Measurements from ENCODE around the gene CA11. TPM values are rescaled to one million over a fixed set of nuclear protein-coding genes. Genes with fewer than 3 reads are reported as not detected.

Gene CA11
- polyA plus RNA-seq, 1 of the 3 experiments (the other 2 are of a cell fraction) = 13.1 TPM

- TF ChIP-seq ZBTB33 (IDR thresholded peaks at IDR 0.05; ENCODE audit: borderline replicate concordance, low read depth) (no peak), FOXM1 (IDR thresholded peaks at IDR 0.05; ENCODE audit: low read depth) (no peak), MEF2A (IDR thresholded peaks at IDR 0.05; ENCODE audit: borderline replicate concordance, low read depth) (no peak)
These were observed 22.4 kb downstream of the CA11 start (continued) for GRCh38 chr19:48623556-48624066.

- CTCF ChIA-PET = interaction anchor here (0.8 to 1.7 kb wide), 4 partner anchors 14 to 130 kb away, joined by 3 to 6 read pairs (median 4); partner anchors contain the start of gene CA11
- peak overlapping the region; percentile 36 for H2AFZ ChIP-seq (ENCODE audit: low read depth)
- H3K27ac ChIP-seq (ENCODE audit: low read depth in 2 of 2, low read length in 1 of 2) = peak overlapping the region; percentile 74 to 87
- peaks cover 37% of the 10 kb centered on the region for H4K20me1 ChIP-seq (ENCODE audit: insufficient read depth)
- H3K79me2 ChIP-seq (ENCODE audit: insufficient read depth) = peaks cover 38% of the 10 kb centered on the region
- 33% methylated on average over 6 of the region's 6 CpGs for WGBS (ENCODE audit: low lambda C conversion rate)
- TF ChIP-seq MXI1 (IDR thresholded peaks at IDR 0.05; ENCODE audit: low read depth, low read length) (no peak), RAD21 (IDR thresholded peaks at IDR 0.05; ENCODE audit: low read length) (no peak), NRF1 (IDR thresholded peaks at IDR 0.05; ENCODE audit: low read depth, low read length) (no peak), CTCF (IDR thresholded peaks at IDR 0.05) (no peak), SIN3A (IDR thresholded peaks at IDR 0.05; ENCODE audit: borderline replicate concordance, low read depth, low read length) (no peak), POLR2AphosphoS5 (IDR thresholded peaks at IDR 0.05; ENCODE audit: low read depth, low read length) (no peak), REST (IDR thresholded peaks at IDR 0.05; ENCODE audit: low read depth, low read length) (no peak), MEF2A (IDR thresholded peaks at IDR 0.05; ENCODE audit: borderline replicate concordance, low read depth) (no peak), FOXM1 (IDR thresholded peaks at IDR 0.05; ENCODE audit: low read depth) (no peak)
- H3K9me3 ChIP-seq = no peaks in the 10 kb centered on the region
- peaks cover 52% of the 10 kb centered on the region for H3F3A ChIP-seq (replicated peaks; ENCODE audit: insufficient read depth)
- H3K9me2 ChIP-seq = no peaks in the 10 kb centered on the region
- peak overlapping the region; percentile 74 for H3K4me2 ChIP-seq
- peak overlapping the region; percentile 67 to 93 for H3K4me3 ChIP-seq (ENCODE audit: low read depth in 2 of 2, low read length in 1 of 2)
- peak overlapping the region; percentile 79 for H3K9ac ChIP-seq
- H3K36me3 ChIP-seq (replicated peaks in 1 of 2; ENCODE audit: control insufficient read depth in 1 of 2, insufficient read depth in 2 of 2, low read length in 1 of 2) = peaks cover 28 to 32% of the 10 kb centered on the region in 2 experiments
- POLR2A ChIA-PET = interaction anchor here (0.6 to 1.4 kb wide), 9 partner anchors 10 to 179 kb away, joined by 3 to 17 read pairs (median 3); partner anchors contain the start of gene CA11
- no peaks in the 10 kb centered on the region for H3K27me3 ChIP-seq (ENCODE audit: insufficient read depth)
- peaks cover 15 to 37% of the 10 kb centered on the region in 2 experiments; a peak in 3 of 4 replicates for H3K4me1 ChIP-seq (ENCODE audit: control insufficient read depth in 1 of 2, insufficient read depth in 2 of 2, low read depth in 1 of 2, low read length in 1 of 2)
- DNase-seq = no peak
These were observed 26.0 kb downstream of the CA11 start for GRCh38 chr19:48619692-48620585.

Measured in SK-N-SH (cell line).